ENCODE measurements around the gene TMEM25.
"Not testable (repeated sequence)": the region's sequence is repeated elsewhere in the genome, so short reads cannot be mapped to it uniquely, and the experiment has no call there.

GRCh38 chr11:118577995-118578394 is 47.0 kb downstream of the TMEM25 start:
- TF ChIP-seq POLR2AphosphoS5 (IDR thresholded peaks at IDR 0.05; ENCODE audit: low read depth, low read length); CTCF (CRISPR knock-in tag; IDR thresholded peaks at IDR 0.05); ZSCAN22 (CRISPR knock-in tag; IDR thresholded peaks at IDR 0.05); NFKB2 (CRISPR knock-in tag; IDR thresholded peaks at IDR 0.05; ENCODE audit: borderline replicate concordance); POLR2A (IDR thresholded peaks at IDR 0.05; ENCODE audit: insufficient read depth in 1 of 2, low read depth in 2 of 2, low read length in 2 of 2); EZH2 (conservative IDR thresholded peaks at IDR 0.05; ENCODE audit: low read depth, low read length); ZNF12 (CRISPR knock-in tag; IDR thresholded peaks at IDR 0.05); KLF16 (CRISPR knock-in tag; IDR thresholded peaks at IDR 0.05); ZNF546 (CRISPR knock-in tag; conservative IDR thresholded peaks at IDR 0.05); HES4 (CRISPR knock-in tag; IDR thresholded peaks at IDR 0.05; ENCODE audit: borderline replicate concordance); CBX2 (IDR thresholded peaks at IDR 0.05; ENCODE audit: low read depth, low read length); CBX2 (CRISPR knock-in tag; IDR thresholded peaks at IDR 0.05; ENCODE audit: low read depth); PRDM10 (CRISPR knock-in tag; IDR thresholded peaks at IDR 0.05; ENCODE audit: low read depth): not testable (repeated sequence)

Measured in HepG2 (cell line).